T1000 (cell line): ENCODE data around the gene ABCA6.

Experiments used
- DNase-seq: peaks from one replicate; lab custom pipeline; 2025; ENCODE audit warnings: mixed read lengths; lab: John Stamatoyannopoulos, UW

The ABCA6 gene

DNA sequence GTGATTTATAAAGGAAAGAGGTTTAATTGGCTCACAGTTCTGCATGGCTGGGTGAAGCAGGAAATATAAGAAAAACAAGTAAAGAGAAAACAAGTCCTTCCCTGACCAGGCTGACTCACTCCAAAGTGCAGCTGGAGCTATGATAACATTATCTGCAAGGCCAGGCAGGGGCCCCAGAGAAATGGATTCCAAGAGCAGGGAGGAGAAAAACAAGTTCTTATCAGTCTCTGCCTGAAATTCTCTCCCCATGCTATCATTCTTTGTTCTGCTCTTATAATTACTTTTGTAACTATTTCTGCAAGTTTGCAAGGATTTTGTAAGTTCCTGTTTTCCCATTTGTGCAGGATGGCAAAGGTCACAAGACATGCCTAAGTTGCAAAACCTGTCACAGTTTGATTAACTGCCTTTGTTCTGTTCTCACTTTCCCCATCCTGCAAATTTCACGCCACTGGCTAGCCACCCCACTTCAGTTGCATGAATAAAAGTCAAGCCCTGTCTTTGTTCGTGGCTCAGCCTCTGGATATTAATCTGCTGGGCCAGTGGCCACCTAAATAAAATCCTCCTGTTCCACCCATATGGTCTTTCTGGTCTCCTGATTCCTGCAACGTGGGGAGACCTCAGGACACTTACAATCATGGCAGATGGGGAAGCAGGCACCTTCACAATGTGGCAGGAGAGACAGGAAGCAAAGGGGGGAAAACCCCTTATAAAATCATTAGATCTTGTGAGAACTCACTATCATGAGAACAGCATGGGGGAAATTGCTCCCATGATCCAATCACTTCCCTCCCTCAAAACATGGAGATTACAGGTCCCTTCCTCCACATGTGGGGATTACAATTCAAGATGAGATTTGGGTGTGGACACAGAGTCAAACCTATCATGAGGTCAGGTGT is 94.1 kb downstream of the ABCA6 start:
- DNase-seq, result no peak

DNA sequence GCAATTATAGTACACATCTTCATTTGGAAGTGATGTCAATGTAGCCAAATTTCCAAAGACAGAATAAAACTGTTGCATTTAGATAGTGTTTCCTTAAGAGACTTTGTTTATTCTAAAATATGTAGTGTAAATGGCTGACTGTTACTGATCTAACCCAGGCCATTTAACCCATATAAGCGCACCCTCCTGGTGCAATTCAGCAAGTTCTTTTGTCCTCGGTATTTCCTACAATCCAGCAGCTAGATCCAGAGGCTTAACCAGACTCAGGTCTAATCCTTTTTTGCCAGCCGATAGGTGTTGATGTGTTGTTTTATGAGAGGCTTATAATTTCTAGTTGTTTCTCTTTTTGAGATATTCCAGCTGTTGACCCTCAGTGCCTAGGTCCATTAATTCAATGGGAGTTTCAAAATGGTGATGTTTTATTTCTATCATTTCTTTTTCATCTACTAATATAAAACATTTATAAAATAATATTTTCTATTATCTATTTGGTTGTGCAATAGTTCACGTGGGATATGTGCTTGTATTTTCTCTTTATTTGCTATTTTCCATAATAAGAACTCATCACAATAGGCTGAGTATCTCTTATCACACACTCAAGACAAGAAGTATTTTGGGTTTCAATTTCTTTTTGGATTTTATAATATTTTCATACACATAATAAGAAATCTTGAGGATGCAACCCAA is 95.4 kb downstream of the ABCA6 start:
- no peak for DNase-seq

DNA sequence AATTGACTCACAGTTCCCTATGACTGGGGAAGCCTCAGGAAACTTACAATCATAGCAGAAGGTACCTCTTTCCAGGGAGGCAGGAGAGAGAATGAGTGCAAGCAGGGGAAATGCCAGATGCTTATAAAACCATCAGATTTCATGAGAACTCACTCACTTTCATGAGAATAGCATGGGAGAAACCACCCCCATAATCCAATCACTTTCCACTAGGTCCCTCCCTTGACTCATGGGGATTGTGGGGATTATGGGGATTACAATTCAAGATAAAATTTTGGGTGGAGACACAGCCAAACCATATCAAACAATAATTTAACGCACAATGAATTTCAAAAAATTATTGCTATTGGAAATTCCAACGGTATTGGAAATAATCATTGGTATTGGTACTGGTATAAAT is 96.0 kb downstream of the ABCA6 start:
- no peak for DNase-seq

DNA sequence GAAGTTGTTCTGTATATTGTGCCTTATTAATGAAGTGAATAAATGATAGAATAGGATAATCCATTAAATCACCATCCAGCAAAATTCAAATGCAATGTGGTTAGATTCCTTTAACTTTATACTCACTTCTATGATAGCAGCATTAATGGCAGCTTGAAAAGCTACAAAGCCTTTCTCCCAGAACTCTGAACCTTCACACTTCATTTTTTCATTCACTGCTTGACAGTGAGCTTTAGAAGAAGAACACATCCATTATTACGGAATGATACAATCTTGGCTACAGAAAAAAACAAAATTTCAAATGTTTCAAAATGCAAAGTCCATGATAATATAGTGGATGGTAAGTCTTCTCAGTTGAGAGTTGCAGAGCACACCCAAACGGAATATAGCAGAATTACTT is 97.3 kb downstream of the ABCA6 start:
- no peak for DNase-seq

DNA sequence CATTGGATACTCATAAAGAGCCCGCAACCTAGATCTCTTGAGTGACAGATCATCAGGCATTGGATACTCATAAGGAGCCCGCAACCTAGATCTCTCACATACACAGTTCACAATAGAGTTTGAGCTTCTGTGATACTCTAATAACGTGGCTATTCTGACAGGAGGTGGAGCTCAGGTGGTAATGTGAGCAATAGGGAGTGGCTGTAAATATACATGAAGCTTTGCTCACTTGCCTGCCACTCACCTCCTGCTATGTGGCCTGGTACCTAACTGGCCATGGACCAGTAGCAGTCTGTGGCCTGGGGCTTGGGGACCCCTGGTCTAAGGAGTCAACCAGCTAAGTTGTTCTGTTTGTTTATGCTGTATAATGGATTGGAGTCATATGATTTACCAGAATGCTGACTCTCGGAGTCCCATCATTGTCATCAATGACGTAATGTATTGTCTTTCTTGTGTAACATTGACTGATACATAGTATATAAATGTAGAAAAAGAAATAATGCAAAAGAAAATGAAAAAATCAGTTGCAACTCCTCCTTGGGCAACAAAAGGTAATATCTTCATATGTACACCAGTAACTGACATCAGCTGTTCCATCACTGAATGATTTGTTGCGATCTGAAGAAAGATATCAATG is 98.5 kb downstream of the ABCA6 start:
- DNase-seq, result no peak

DNA sequence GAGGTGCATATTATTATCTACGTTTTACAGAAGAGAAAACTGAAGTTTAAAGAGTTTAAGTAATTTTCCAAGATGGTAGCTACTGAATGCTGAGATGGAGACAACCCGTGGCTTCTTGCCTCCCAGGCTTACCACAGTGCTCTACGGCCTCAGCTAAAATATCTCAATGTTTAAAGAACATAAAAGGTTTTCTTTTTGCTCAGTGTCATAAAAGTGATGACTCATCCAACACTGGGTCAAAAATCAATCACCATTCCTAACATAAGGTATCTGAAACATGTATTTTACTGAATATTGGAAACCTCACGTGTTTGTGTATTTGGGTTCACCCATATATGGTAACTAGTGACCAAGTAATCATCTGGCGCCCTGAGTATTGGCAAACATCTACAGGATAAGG is 99.4 kb downstream of the ABCA6 start:
- no peak for DNase-seq

DNA sequence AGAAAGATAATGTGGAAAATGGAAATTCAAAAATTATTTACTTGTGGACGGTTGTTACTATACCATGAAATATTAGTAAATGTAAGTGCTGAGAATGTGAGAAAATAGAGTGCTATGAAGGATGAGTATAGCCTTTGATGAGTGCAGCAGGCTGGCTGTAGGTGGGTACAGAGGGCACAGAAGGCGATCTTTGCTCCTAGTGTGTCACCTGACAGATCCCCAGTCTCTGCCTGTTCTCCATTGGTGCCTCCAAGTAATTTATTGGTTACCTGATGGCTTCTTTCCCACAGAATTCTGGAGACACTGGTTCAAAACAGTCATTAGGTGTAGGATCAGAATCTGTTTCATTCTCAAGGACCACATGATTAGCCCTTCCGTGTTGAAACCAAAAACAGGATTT is 109.9 kb downstream of the ABCA6 start:
- DNase-seq, result no peak

DNA sequence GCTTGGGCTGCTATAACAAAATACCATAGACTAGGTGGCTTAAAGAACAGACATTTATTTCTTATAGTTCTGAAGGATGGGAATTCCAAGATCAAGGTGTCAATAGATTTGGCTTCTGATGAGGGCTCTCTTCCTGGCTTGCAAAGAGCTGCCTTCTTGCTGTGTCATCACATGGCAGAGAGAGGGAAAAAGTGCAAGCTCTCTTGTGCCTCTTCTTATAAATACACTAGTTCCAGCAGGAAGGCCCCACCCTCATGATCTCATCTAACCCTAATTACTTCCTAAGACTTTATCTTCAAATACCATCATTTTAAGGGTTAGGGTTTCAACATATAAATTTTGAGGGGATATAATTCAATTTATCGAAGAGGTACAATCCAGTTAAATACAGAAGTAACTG is 111.5 kb downstream of the ABCA6 start:
- no peak for DNase-seq
